Spleen (tissue), 11 donors: ENCODE data around the gene ADCY2. TPM values are rescaled to one million over a fixed set of nuclear protein-coding genes. Genes with fewer than 3 reads are reported as not detected.

Experiments
- DNase-seq: peaks from one replicate; pipeline ENCODE4 v3.0.0-alpha.2; 2020
- H3K27ac ChIP-seq, 8 donors: fragments of 200-600 bp; sonication (generic) in 7 of 8; 1 replicate in 4 of 8; 2 replicates in 4 of 8; pipeline versions ENCODE4 v1.5.0 to v1.8.0; 2016 to 2021; ENCODE audit warnings: inconsistent platforms in 4 of 8, mild to moderate bottlenecking in 4 of 8, moderate library complexity in 1 of 8
- H3K27me3 ChIP-seq, 7 donors: fragments of 200-600 bp; sonication (generic) in 6 of 7; replicated peaks in 1 of 7; 1 replicate in 4 of 7; 2 replicates in 3 of 7; pipeline versions ENCODE4 v1.5.0 to v1.8.0; 2016 to 2021; ENCODE audit warnings: inconsistent platforms in 3 of 7, mild to moderate bottlenecking in 1 of 7
- H3K36me3 ChIP-seq, 6 donors: fragments of 200-600 bp; sonication (generic) in 5 of 6; 1 replicate in 4 of 6; 2 replicates in 2 of 6; pipeline versions ENCODE4 v1.5.0 to v1.8.0; 2016 to 2021; ENCODE audit warnings: inconsistent platforms in 2 of 6
- H3K4me1 ChIP-seq, 6 donors: fragments of 200-600 bp; sonication (generic) in 5 of 6; 1 replicate in 3 of 6; 2 replicates in 3 of 6; pipeline versions ENCODE4 v1.5.0 to v1.8.0; 2016 to 2021; ENCODE audit warnings: inconsistent platforms in 3 of 6
- H3K4me3 ChIP-seq, 8 donors: fragments of 200-600 bp; sonication (generic) in 7 of 8; 1 replicate in 4 of 8; 2 replicates in 4 of 8; pipeline versions ENCODE4 v1.5.0 to v1.8.0; 2016 to 2021; ENCODE audit warnings: inconsistent platforms in 4 of 8, mild to moderate bottlenecking in 4 of 8, moderate library complexity in 2 of 8
- H3K9me3 ChIP-seq, 8 donors: fragments of 200-600 bp; sonication (generic) in 7 of 8; 1 replicate in 4 of 8; 2 replicates in 4 of 8; pipeline versions ENCODE4 v1.5.0 to v1.8.0; 2016 to 2021; ENCODE audit warnings: inconsistent platforms in 4 of 8
- POLR2A ChIP-seq, 3 donors: fragments of 450-650 bp; IDR thresholded peaks; one replicate each; pipeline ENCODE4 v1.5.1; 2017; ENCODE audit warnings: antibody characterized with exemption in 3 of 3, mild to moderate bottlenecking in 1 of 3
- POLR2AphosphoS5 ChIP-seq, 3 donors: sonication (generic); formaldehyde crosslinking; IDR thresholded peaks; one replicate each; pipeline ENCODE4 v1.5.1; 2017; ENCODE audit warnings: antibody characterized with exemption in 3 of 3
- WGBS, 5 donors: extraction: QIAGEN DNeasy Blood & Tissue Kit in 3 of 5; methylation state at CpG; one replicate each; pipeline versions ENCODE4 v1.1.5 to v1.1.7; 2013 to 2018; 5-methylcytosine and 5-hydroxymethylcytosine counted together
- intact Hi-C: fragments of 100-400 bp; cut with DNase I; formaldehyde crosslinking; loops from one replicate; pipeline ENCODE4 v1.15.0; 2023; ENCODE audit warnings: low total_unique reads
- polyA plus RNA-seq, 3 donors: library from polyadenylated mRNA; stranded (reverse); fragments of 200-250 nt; gene quantifications; one replicate each; pipeline ENCODE4 v1.2.1, GENCODE V29; 2013
- total RNA-seq, 7 donors: library from RNA; depleted of rRNA in 3 of 7; stranded (reverse); fragments of >200 nt in 3 of 7; fragmentation: NEBNext Ultra II Directional in 4 of 7; extraction: Animal tissue kit (Norgen Biotek cat#: 25700) in 4 of 7; gene quantifications; one replicate each; pipeline versions ENCODE4 v1.1.0 to v1.2.1, GENCODE V29; 2016 to 2021
- TF ChIP-seq, protein P1 (sequence below), 11 experiments: fragments of 200-600 bp in 7 of 11; fragments of 450-650 bp in 4 of 11; sonication (generic) in 4 of 11; IDR thresholded peaks in 8 of 11; conservative IDR thresholded peaks in 3 of 11; 1 replicate in 7 of 11; 2 replicates in 4 of 11; pipeline versions ENCODE4 v1.4.0 to v1.8.0; 2016 to 2021; ENCODE audit warnings: antibody characterized with exemption in 11 of 11, inconsistent platforms in 4 of 11, mild to moderate bottlenecking in 1 of 11
- donor health status: healthy with polysubstance abuse.
- donor health status: DM: no; HTN: no; CAD: no; lungs with moderate emphysema.
- donor health status: DM: no; HTN: no; CAD: no.
- donor health status: Bipolar disorder and iron deficiency.
- donor health status: healthy.
- donor health status: DM: no; HTN: no; CAD: no.
- donor health status: DM: yes; HTN: yes; CAD: no.

Gene ADCY2
- total and polyA plus RNA-seq, 10 donors = 0.02 to 1.5 (median 0.18) TPM

DNA sequence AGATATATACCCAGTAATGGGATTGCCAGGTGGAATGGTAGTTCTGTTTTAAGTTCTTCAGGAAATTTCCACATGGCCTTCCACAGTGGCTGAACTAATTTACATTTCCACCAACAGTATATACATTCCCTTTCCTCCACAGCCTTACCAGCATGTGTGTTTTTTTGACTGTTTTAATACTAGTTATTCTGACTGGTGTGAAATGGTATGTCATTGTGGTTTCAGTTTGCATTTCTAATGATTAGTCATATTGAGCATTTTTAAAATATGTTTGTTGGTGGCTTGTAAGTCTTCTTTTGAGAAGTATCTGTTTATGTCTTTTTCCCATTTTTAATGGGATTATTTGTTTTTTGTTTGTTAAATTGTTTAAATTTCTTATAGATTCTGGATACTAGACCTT lies 246.1 kb downstream of the ADCY2 start:
- Histone ChIP-seq H3K36me3 (no peaks in the 10 kb centered on the region), H3K27ac (no peak overlapping the region), H3K27me3 (no peaks in the 10 kb centered on the region), H3K4me1 (no peaks in the 10 kb centered on the region), H3K9me3 (peaks cover 0 to 20% (median 11%) of the 10 kb centered on the region in 8 donors), H3K4me3 (no peak overlapping the region)
- no peak for DNase-seq
- TF ChIP-seq, protein P1, sequence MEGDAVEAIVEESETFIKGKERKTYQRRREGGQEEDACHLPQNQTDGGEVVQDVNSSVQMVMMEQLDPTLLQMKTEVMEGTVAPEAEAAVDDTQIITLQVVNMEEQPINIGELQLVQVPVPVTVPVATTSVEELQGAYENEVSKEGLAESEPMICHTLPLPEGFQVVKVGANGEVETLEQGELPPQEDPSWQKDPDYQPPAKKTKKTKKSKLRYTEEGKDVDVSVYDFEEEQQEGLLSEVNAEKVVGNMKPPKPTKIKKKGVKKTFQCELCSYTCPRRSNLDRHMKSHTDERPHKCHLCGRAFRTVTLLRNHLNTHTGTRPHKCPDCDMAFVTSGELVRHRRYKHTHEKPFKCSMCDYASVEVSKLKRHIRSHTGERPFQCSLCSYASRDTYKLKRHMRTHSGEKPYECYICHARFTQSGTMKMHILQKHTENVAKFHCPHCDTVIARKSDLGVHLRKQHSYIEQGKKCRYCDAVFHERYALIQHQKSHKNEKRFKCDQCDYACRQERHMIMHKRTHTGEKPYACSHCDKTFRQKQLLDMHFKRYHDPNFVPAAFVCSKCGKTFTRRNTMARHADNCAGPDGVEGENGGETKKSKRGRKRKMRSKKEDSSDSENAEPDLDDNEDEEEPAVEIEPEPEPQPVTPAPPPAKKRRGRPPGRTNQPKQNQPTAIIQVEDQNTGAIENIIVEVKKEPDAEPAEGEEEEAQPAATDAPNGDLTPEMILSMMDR (IDR thresholded peaks at IDR 0.05 in 8 of 11, conservative IDR thresholded peaks at IDR 0.05 in 3 of 11) = no peak
- TF ChIP-seq POLR2AphosphoS5 (IDR thresholded peaks at IDR 0.05) = no peak
- TF ChIP-seq POLR2A (IDR thresholded peaks at IDR 0.05) = no peak
- intact Hi-C loops = no loop called here

DNA sequence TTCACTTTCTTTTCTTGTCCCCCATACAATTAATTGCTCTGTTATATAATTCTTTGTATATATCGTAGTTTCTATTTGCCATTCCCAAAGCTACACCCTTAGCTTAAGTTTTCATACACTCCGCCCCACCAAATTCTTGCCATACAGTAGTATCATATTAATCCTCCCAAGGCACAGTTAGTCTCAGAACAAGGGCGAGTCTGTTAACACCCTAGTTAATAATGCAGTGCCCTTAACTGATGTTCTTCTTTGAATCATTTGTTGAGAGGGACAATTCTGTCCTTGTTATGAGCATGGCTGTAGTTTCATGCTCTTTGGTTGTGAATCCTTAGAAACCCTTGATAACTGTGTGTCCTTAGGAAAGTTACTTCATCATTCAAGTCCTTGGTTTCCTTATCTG lies 248.8 kb downstream of the ADCY2 start:
- H3K36me3 ChIP-seq = no peaks in the 10 kb centered on the region
- no peaks in the 10 kb centered on the region for H3K27me3 ChIP-seq
- H3K4me3 ChIP-seq = no peak overlapping the region
- H3K27ac ChIP-seq = no peak overlapping the region
- 85 to 91% (median 85%) methylated on average over 3 of the region's 3 CpGs for WGBS, 5 donors
- H3K4me1 ChIP-seq = no peaks in the 10 kb centered on the region
- intact Hi-C loops = no loop called here
- no peak for TF ChIP-seq POLR2A (IDR thresholded peaks at IDR 0.05)
- no peak for DNase-seq
- peaks cover 0 to 20% (median 11%) of the 10 kb centered on the region in 8 donors for H3K9me3 ChIP-seq

DNA sequence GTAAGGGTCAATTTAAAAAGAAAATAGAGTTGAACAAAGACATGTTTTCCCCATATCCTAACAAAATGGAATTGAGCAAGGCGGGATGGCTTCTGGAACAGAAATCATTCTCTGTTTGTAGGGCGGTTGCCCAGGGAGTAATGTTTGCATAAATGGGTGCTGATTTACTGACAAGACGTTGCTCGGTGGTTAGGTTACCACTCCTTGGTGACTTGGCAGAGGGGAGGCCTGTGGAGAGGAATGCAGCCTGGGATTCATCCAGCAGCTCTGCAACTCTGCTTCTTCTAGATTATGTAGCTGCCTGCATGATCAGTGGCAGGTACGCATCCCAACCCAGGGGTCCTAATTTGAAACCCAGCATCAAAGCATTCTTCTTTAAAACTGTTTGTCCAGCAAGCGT lies 254.8 kb downstream of the ADCY2 start:
- Histone ChIP-seq H3K27me3 (no peaks in the 10 kb centered on the region), H3K36me3 (no peaks in the 10 kb centered on the region), H3K27ac (no peak overlapping the region), H3K4me3 (no peak overlapping the region), H3K9me3 (no peaks in the 10 kb centered on the region), H3K4me1 (no peaks in the 10 kb centered on the region)
- TF ChIP-seq POLR2AphosphoS5 (IDR thresholded peaks at IDR 0.05) (no peak), POLR2A (IDR thresholded peaks at IDR 0.05) (no peak)
- TF ChIP-seq, protein P1 (IDR thresholded peaks at IDR 0.05 in 8 of 11, conservative IDR thresholded peaks at IDR 0.05 in 3 of 11) = no peak
- no peak for DNase-seq
- intact Hi-C loops = no loop called here
- WGBS, 5 donors = 85 to 92% (median 88%) methylated on average over 6 of the region's 6 CpGs

DNA sequence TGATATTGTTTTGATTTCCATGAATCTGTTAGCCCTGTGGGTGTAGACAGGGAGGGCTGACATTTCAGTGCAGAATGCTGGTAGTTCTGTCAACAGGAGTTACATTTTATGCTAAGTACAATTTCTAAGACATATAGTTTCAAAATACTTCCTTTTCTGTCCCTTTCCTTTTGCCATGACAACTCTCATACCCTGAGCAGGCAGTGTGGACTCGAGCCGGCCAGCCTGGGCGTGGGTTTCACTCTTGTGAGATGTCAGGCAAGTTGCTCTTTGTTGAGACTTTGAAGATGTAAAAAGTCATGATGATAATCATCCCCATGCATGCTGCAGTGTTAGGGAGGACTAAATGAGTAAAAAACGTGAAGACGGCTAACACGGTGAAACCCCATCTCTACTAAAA lies 257.1 kb downstream of the ADCY2 start:
- H3K4me3 ChIP-seq = no peak overlapping the region
- H3K9me3 ChIP-seq = no peaks in the 10 kb centered on the region
- TF ChIP-seq POLR2A (IDR thresholded peaks at IDR 0.05) = no peak
- TF ChIP-seq POLR2AphosphoS5 (IDR thresholded peaks at IDR 0.05) = no peak
- TF ChIP-seq, protein P1 (IDR thresholded peaks at IDR 0.05 in 8 of 11, conservative IDR thresholded peaks at IDR 0.05 in 3 of 11) = no peak
- WGBS, 5 donors = 73 to 83% (median 79%) methylated on average over 6 of the region's 6 CpGs
- H3K4me1 ChIP-seq = no peaks in the 10 kb centered on the region
- no peak overlapping the region for H3K27ac ChIP-seq
- no peaks in the 10 kb centered on the region for H3K27me3 ChIP-seq
- no peaks in the 10 kb centered on the region for H3K36me3 ChIP-seq
- DNase-seq = no peak
- intact Hi-C loops = no loop called here

DNA sequence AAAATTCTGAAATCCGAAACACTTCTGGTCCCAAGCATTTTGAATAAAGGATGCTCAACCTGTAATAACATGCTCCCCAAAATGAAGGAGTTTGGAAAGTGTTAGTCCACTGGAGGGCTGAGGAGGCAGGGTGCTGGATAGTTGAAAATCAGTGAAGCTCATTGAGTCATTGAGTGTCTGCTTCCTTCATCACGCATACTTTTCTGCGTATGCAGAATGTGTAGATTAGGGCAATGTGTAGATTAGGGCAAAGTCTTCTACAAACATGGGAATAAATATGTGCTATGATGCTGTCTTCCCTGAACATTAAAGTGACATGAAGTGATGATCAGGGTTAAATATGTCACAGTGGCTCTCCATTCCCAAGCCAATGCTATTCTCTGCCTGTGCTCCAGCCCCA lies 261.2 kb downstream of the ADCY2 start:
- Histone ChIP-seq H3K27me3 (no peaks in the 10 kb centered on the region), H3K36me3 (no peaks in the 10 kb centered on the region), H3K4me1 (no peaks in the 10 kb centered on the region), H3K27ac (no peak overlapping the region), H3K4me3 (no peak overlapping the region), H3K9me3 (no peaks in the 10 kb centered on the region)
- TF ChIP-seq POLR2A (IDR thresholded peaks at IDR 0.05) = no peak
- no peak for TF ChIP-seq POLR2AphosphoS5 (IDR thresholded peaks at IDR 0.05)
- TF ChIP-seq, protein P1 (IDR thresholded peaks at IDR 0.05 in 8 of 11, conservative IDR thresholded peaks at IDR 0.05 in 3 of 11) = no peak
- 89 to 94% (median 94%) methylated on average over 3 of the region's 3 CpGs for WGBS, 5 donors
- intact Hi-C loops = no loop called here
- no peak for DNase-seq
